Stomach (tissue), 9 donors: ENCODE measurements around the gene THSD7B. TPM values are rescaled to one million over a fixed set of nuclear protein-coding genes. Genes with fewer than 3 reads are reported as not detected.

Source experiments
- DNase-seq, 2 donors: peaks; one replicate each; pipeline versions ENCODE4 v3.0.0 to v3.0.0-alpha.2; 2013 to 2019
- H3K27ac ChIP-seq, 5 donors: fragments of 200-600 bp in 4 of 5; sonication (generic) in 4 of 5; one replicate each; pipeline ENCODE4 v1.5.1; 2013 to 2019; ENCODE audit warnings: mild to moderate bottlenecking in 1 of 5, moderate library complexity in 1 of 5
- H3K27me3 ChIP-seq, 3 donors: fragments of 200-600 bp; sonication (generic); one replicate each; pipeline ENCODE4 v1.5.1; 2017 to 2019; ENCODE audit warnings: mixed run types in 1 of 3
- H3K36me3 ChIP-seq, 4 donors: fragments of 200-600 bp; sonication (generic); 1 replicate in 3 of 4; 2 replicates in 1 of 4; pipeline ENCODE4 v1.5.1; 2016 to 2019
- H3K4me1 ChIP-seq, 4 donors: fragments of 200-600 bp; sonication (generic); one replicate each; pipeline ENCODE4 v1.5.1; 2016 to 2019
- H3K4me3 ChIP-seq, 4 donors: fragments of 200-600 bp; sonication (generic) in 3 of 4; one replicate each; pipeline ENCODE4 v1.5.1; 2016 to 2019; ENCODE audit warnings: mild to moderate bottlenecking in 1 of 4
- H3K9me3 ChIP-seq, 4 donors: fragments of 200-600 bp; sonication (generic); one replicate each; pipeline ENCODE4 v1.5.1; 2016 to 2019
- CTCF ChIP-seq, 7 experiments: fragments of 450-650 bp in 4 of 7; fragments of 200-600 bp in 3 of 7; sonication (generic) in 3 of 7; IDR thresholded peaks; one replicate each; pipeline ENCODE4 v1.5.1; 2016 to 2019; ENCODE audit warnings: antibody characterized with exemption in 7 of 7, control low read depth in 2 of 7, mild to moderate bottlenecking in 1 of 7
- EP300 ChIP-seq: sonication (generic); formaldehyde crosslinking; IDR thresholded peaks from one replicate; pipeline ENCODE4 v1.6.1; 2017; ENCODE audit warnings: antibody characterized with exemption
- POLR2A ChIP-seq, 4 donors: fragments of 450-650 bp; IDR thresholded peaks; one replicate each; pipeline ENCODE4 v1.6.1; 2016; ENCODE audit warnings: antibody characterized with exemption in 4 of 4, control low read depth in 2 of 4, mild to moderate bottlenecking in 1 of 4, moderate library complexity in 1 of 4
- POLR2AphosphoS5 ChIP-seq, 3 donors: sonication (generic); formaldehyde crosslinking; IDR thresholded peaks; one replicate each; pipeline ENCODE4 v1.6.1; 2016; ENCODE audit warnings: antibody characterized with exemption in 3 of 3
- WGBS, 5 donors: extraction: QIAGEN DNeasy Blood & Tissue Kit in 3 of 5; methylation state at CpG; one replicate each; pipeline versions ENCODE4 v1.1.5 to v1.1.7; 2013 to 2018; 5-methylcytosine and 5-hydroxymethylcytosine counted together
- intact Hi-C: fragments of 100-400 bp; cut with DNase I; formaldehyde crosslinking; loops from one replicate; pipeline ENCODE4 v1.15.1; 2023; ENCODE audit warnings: low total_unique reads
- polyA plus RNA-seq, 3 donors: library from polyadenylated mRNA; stranded (reverse); fragments of 200-250 nt; gene quantifications; one replicate each; pipeline ENCODE4 v1.2.3, GENCODE V29; 2013
- total RNA-seq, 5 donors: library from RNA; depleted of rRNA; stranded (reverse); fragments of >200 nt; gene quantifications; one replicate each; pipeline versions ENCODE4 v1.1.0 to v1.2.3, GENCODE V29; 2014 to 2016
- donor health status: healthy with polysubstance abuse.
- donor health status: Bipolar disorder and iron deficiency.
- donor health status: healthy.

Gene THSD7B
- total and polyA plus RNA-seq, 8 donors, result 0.05 to 4.4 TPM; not detected in 6

- Histone ChIP-seq H3K36me3 (no peaks in the 10 kb centered on the region), H3K4me1 (no peaks in the 10 kb centered on the region), H3K4me3 (no peak overlapping the region), H3K9me3 (no peaks in the 10 kb centered on the region), H3K27me3 (no peaks in the 10 kb centered on the region), H3K27ac (no peak overlapping the region)
- no peak for TF ChIP-seq POLR2A (IDR thresholded peaks at IDR 0.05)
- TF ChIP-seq EP300, result no peak
- TF ChIP-seq CTCF (IDR thresholded peaks at IDR 0.05), result no peak
- no peak for TF ChIP-seq POLR2AphosphoS5 (IDR thresholded peaks at IDR 0.05)
- intact Hi-C loops, result no loop called here
- no peak for DNase-seq
- WGBS, 5 donors, result 58 to 75% (median 64%) methylated on average over 3 of the region's 3 CpGs
Observed at GRCh38 chr2:137251045-137251444, 485.7 kb downstream of the THSD7B start.

- no peaks in the 10 kb centered on the region for H3K4me1 ChIP-seq
- intact Hi-C loops, result no loop called here
- no peak overlapping the region for H3K27ac ChIP-seq
- no peaks in the 10 kb centered on the region for H3K36me3 ChIP-seq
- TF ChIP-seq POLR2AphosphoS5 (IDR thresholded peaks at IDR 0.05), result no peak
- no peak for TF ChIP-seq EP300
- no peak for TF ChIP-seq CTCF (IDR thresholded peaks at IDR 0.05)
- no peak for TF ChIP-seq POLR2A (IDR thresholded peaks at IDR 0.05)
- no peaks in the 10 kb centered on the region for H3K9me3 ChIP-seq
- DNase-seq, result no peak
- no peaks in the 10 kb centered on the region for H3K27me3 ChIP-seq
- no peak overlapping the region for H3K4me3 ChIP-seq
Observed at GRCh38 chr2:137252934-137253333, 487.6 kb downstream of the THSD7B start.

- Histone ChIP-seq H3K27ac (no peak overlapping the region), H3K9me3 (no peaks in the 10 kb centered on the region), H3K36me3 (no peaks in the 10 kb centered on the region), H3K4me1 (no peaks in the 10 kb centered on the region), H3K4me3 (no peak overlapping the region), H3K27me3 (no peaks in the 10 kb centered on the region)
- intact Hi-C loops, result no loop called here
- WGBS, 5 donors, result 48 to 69% (median 56%) methylated on average over 1 of the region's 1 CpG
- DNase-seq, result no peak
- TF ChIP-seq EP300 (no peak), POLR2A (IDR thresholded peaks at IDR 0.05) (no peak), CTCF (IDR thresholded peaks at IDR 0.05) (no peak), POLR2AphosphoS5 (IDR thresholded peaks at IDR 0.05) (no peak)
Observed at GRCh38 chr2:137254052-137254451, 488.7 kb downstream of the THSD7B start.

GRCh38 chr2:137255345-137255744, 490.0 kb downstream of the THSD7B start:
- WGBS, 5 donors, result 58 to 78% (median 64%) methylated on average over 2 of the region's 2 CpGs

More at GRCh38 chr2:137255345-137255744, 490.0 kb downstream of the THSD7B start:
- intact Hi-C loops, result no loop called here
- no peak for DNase-seq
- H3K27ac ChIP-seq, result no peak overlapping the region
- H3K27me3 ChIP-seq, result no peaks in the 10 kb centered on the region
- H3K4me3 ChIP-seq, result no peak overlapping the region
- H3K9me3 ChIP-seq, result no peaks in the 10 kb centered on the region
- TF ChIP-seq CTCF (IDR thresholded peaks at IDR 0.05) (no peak), POLR2A (IDR thresholded peaks at IDR 0.05) (no peak), POLR2AphosphoS5 (IDR thresholded peaks at IDR 0.05) (no peak), EP300 (no peak)
- no peaks in the 10 kb centered on the region for H3K36me3 ChIP-seq
- H3K4me1 ChIP-seq, result no peaks in the 10 kb centered on the region
